ENCODE data around the gene RS1. TPM values are rescaled to one million over a fixed set of nuclear protein-coding genes. Genes with fewer than 3 reads are reported as not detected.

Gene RS1
- not detected in 2 replicates for total RNA-seq

DNA sequence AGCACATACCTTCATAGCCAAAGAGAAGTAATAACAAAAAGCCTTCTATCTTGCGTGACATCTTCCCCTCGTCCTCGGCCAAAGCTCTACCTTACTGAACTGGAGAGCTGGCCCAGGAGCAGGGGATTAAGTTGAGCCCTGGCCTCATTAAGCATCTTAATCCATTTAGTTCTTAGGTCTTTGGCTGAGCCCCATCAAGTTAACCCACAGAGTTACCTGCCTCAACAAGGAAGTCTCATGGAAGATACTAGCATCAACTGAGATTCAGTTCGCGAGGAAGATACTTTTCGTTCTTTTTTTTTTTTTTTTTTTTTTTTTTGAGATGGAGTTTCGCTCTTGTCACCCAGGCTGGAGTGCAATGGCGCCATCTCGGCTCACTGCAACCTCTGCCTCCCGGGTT, at the start of gene RS1:
Gene RS1, minus strand, starts transcription at position 101 of the 400 bp plus-strand sequence. Its CDS starts 40 bp downstream, at position 61.

GRCh38 chrX:18707426-18708049, 35.6 kb upstream of the RS1 start, which contains the start of gene PPEF1:
Gene PPEF1, plus strand, starts transcription at chrX:18707645. Its CDS starts 136 bp downstream, at chrX:18707781.

Other genes with a start within 250 kb of the RS1 start
- gene CDKL5, start 246.5 kb downstream of the RS1 start, total RNA-seq = 1.9 and 3.7 TPM in 2 replicates
- not detected in 2 replicates for gene PPEF1, start 35.5 kb upstream of the RS1 start, total RNA-seq